Activated CD8-positive, alpha-beta T cell treated with anti-CD3 and anti-CD28 coated beads, Interleukin-2, amount 10 ng/mL, durations not matched to agents 7 days and 5 days (primary cell): ENCODE results near the gene NPAS4. TPM values are rescaled to one million over a fixed set of nuclear protein-coding genes. Genes with fewer than 3 reads are reported as not detected.
"Not testable (repeated sequence)": the region's sequence is repeated elsewhere in the genome, so short reads cannot be mapped to it uniquely, and the experiment has no call there.

ENCODE experiments used
- ATAC-seq: fragments of 150-1000 bp; cut with Tn5 transposase; one replicate; pipeline ENCODE4 v1.10.0; 2021; ENCODE audit warnings: moderate library complexity
- CTCF ChIA-PET: fragments of 350-600 bp; sonication (Branson Sonifier 250); formaldehyde crosslinking; loops from one replicate; lab custom pipeline; 2021; ENCODE audit warnings: antibody characterized with exemption; lab: Charles Lee
- POLR2A ChIA-PET: fragments of 350-600 bp; sonication (Branson Sonifier 250); formaldehyde crosslinking; loops from one replicate; lab custom pipeline; 2021; ENCODE audit warnings: antibody characterized with exemption; lab: Charles Lee
- DNase-seq: peaks from one replicate; pipeline ENCODE4 v3.0.0-alpha.2; 2020
- H3K27ac Mint-ChIP-seq: one replicate; pipeline ENCODE4 v1.8.0; 2021; ENCODE audit warnings: mild to moderate bottlenecking, mixed read lengths
- H3K27me3 Mint-ChIP-seq: one replicate; pipeline ENCODE4 v1.8.0; 2021; ENCODE audit warnings: low read depth, mixed read lengths
- H3K36me3 Mint-ChIP-seq: one replicate; pipeline ENCODE4 v1.8.0; 2021; ENCODE audit warnings: low read depth, mixed read lengths
- H3K4me1 Mint-ChIP-seq: one replicate; pipeline ENCODE4 v1.8.0; 2021; ENCODE audit warnings: low read depth, mixed read lengths
- H3K4me3 Mint-ChIP-seq: one replicate; pipeline ENCODE4 v1.8.0; 2021; ENCODE audit warnings: mild to moderate bottlenecking, mixed read lengths
- H3K9me3 Mint-ChIP-seq: one replicate; pipeline ENCODE4 v1.8.0; 2022; ENCODE audit warnings: mixed read lengths; ENCODE audit not compliant: insufficient read depth
- total RNA-seq, 2 experiments: library from RNA; stranded (reverse); gene quantifications; one replicate each; pipeline ENCODE4 v1.2.3, GENCODE V29; 2021

The NPAS4 gene
- total RNA-seq = under 1 TPM; 0.18 to 0.34 TPM

DNA sequence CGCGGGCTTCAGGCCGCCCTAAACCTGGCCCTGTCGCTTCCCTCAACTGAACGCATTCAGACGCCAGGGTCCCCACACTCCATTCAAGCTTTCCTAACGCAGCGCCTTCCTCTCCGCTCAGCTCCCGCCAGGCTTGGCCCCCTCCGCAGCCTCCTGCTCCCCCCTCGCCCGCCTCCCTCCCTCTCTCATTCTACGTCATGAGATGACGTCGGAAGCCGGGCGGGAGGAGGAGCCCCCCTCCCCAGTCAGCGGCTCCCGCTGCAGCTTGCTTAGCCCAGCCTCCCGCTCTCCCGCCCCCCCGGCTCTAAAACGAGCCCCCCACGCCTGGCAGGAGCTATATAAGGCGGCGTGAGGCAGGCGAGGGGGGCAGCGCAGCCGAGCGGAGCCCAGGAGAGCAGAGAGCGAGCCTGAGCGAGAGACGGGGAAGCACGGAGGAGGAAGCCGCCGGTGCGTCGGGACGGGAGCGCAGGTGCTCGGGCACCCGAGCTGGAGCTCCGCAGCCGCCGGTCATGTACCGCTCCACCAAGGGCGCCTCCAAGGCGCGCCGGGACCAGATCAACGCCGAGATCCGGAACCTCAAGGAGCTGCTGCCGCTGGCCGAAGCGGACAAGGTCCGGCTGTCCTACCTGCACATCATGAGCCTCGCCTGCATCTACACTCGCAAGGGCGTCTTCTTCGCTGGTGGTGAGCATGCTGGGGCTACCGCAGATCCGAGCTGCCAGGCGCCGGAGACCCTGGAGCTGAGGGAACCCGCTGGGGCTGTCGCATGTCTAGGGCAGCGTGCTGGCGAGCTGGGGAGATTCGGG is at the start of gene NPAS4:
TSS of gene NPAS4 (plus strand) at position 365 of the 806 bp plus-strand sequence. CDS start at position 510, 145 bp downstream.
- ChIA-PET CTCF (interaction anchor here (0.8 to 2.2 kb wide), 12 partner anchors 9 to 257 kb away, joined by 3 to 22 read pairs (median 6); partner anchors contain the start of genes DPP3, MRPL11, RBM4B and YIF1A), POLR2A (interaction anchor here (1.0 to 1.1 kb wide), 2 partner anchors 16 to 59 kb away, joined by 3 to 4 read pairs; partner anchors contain the start of gene DPP3)
- Mint-ChIP-seq H3K4me3 (no peak within 1 kb of the TSS), H3K4me1 (peaks cover 13% of the 10 kb centered on the region), H3K27me3 (peaks cover 24% of the 10 kb centered on the region), H3K27ac (no peak within 1 kb of the TSS), H3K9me3 (peaks cover 5% of the 10 kb centered on the region), H3K36me3 (no peaks in the 10 kb centered on the region)
- no peak for DNase-seq
- no peak for ATAC-seq

DNA sequence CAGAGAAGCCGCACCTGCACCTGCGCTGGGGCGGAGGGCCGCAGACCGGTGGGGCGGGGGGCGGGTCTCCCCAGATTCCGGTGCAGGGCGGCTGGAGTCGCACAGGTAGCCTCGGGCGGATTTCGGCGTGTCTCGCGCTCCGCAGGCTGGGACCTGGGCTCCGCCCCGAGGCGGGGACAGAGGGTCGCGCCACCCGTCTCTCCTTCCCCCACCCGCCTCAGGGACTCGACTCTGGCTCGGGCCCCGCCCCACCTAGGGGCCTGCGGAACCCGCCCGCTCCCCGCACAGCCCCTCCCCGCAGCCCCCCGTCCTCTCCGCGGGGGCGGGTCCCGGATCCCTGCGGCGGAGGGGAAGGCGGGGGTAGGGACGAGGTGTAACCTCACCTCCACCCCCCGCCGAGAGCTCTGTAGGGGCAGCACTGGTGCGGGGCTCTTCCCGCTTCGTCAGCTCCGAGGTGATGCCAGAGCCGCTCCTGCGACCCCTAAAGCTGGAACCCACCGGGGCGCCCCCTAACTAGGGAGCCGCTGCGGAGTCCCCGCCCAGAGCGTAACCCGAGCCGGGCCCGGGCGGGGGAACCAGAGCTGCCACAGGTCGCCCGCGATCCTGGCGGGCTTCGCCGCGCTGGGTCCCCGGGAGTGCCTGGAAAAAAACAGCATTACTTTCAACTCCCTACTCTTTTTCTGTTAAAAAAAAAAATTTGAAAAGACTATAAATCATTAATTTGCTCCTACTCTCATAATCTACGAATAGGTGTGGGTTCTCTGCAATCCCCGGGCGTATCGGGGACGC is 49.0 kb upstream of the NPAS4 start, which contains the start of gene SLC29A2:
TSS of gene SLC29A2 (minus strand) at position 134 of the 789 bp plus-strand sequence. CDS start 169 bp downstream, outside the sequence.
- DNase-seq (peak; percentile 91), ATAC-seq (peak; percentile 87)
- Mint-ChIP-seq H3K9me3 (no peaks in the 10 kb centered on the region), H3K4me3 (peak within 1 kb of the TSS; percentile 86), H3K36me3 (peaks cover 3% of the 10 kb centered on the region), H3K27me3 (peaks cover 3% of the 10 kb centered on the region), H3K4me1 (peaks cover 27% of the 10 kb centered on the region), H3K27ac (peak within 1 kb of the TSS; percentile 92)
- CTCF ChIA-PET = interaction anchor here (1.0 to 4.7 kb wide), 8 partner anchors 9 to 60 kb away, joined by 3 to 37 read pairs (median 9); partner anchors contain the start of gene B4GAT1
- POLR2A ChIA-PET = interaction anchor here (0.6 to 2.4 kb wide), 14 partner anchors 12 to 294 kb away, joined by 3 to 10 read pairs (median 4); partner anchors contain the start of genes BRMS1, CCDC87, CCS and MRPL11

DNA sequence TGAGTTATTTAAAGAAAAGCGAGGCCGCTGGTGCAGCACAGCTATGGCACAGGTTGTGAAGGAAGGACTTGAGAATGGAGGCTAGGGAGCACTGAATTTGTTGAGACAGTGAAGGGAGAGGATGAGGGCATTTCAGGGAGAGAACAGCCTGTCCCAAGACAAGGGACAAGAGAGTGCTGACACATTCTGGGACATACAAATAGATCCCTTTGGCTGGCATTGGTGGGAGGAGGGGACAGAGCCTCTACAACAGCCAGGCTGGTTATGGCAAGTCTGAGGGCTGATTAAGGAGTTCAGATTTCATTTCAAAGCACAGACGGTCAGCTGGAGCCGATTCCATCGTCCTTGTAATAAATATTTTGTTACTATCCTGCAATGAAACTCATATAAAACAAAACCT is 47.6 kb upstream of the NPAS4 start:
- no peak overlapping the region for H3K27ac Mint-ChIP-seq

DNA sequence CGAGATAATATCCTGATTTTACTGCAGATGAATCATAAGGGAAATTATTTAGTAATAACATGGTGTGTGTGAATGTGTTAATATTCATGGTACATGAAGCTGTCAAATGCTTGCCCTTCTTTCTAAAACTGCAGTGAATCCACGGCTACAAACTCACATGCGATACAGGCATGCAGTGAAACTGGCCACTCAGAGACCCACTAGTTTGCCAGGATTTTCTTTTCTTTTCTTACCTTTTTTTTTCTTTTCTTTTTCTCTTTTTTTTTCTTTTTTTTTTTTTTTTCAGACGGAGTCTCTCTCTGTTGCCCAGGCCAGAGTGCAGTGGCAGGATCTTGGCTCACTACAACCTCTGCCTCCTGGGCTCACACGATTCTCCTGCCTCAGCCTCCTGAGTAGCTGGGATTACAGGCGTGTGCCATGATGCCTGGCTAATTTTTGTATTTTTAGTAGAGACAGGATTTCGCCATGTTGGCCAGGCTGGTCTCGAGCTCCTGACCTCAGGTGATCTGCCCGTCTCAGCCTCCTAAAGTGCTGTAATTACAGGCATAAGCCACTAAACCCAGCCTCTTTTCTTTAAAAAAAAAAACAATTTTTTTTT is 47.0 kb upstream of the NPAS4 start:
- DNase-seq, POLR2A ChIA-PET, H3K4me3 Mint-ChIP-seq, H3K36me3 Mint-ChIP-seq, H3K9me3 Mint-ChIP-seq, ATAC-seq, H3K27me3 Mint-ChIP-seq, H3K27ac Mint-ChIP-seq: not testable (repeated sequence)
- CTCF ChIA-PET = interaction anchor here (1.3 to 5.0 kb wide), 4 partner anchors 9 to 35 kb away, joined by 3 to 49 read pairs (median 8); no protein-coding TSS in a partner anchor
- peaks cover 27% of the 10 kb centered on the region for H3K4me1 Mint-ChIP-seq

More for the DNA sequence above, 47.6 kb upstream of the NPAS4 start:
- Mint-ChIP-seq H3K27me3 (peaks cover 6% of the 10 kb centered on the region), H3K9me3 (no peaks in the 10 kb centered on the region), H3K4me1 (peaks cover 27% of the 10 kb centered on the region), H3K4me3 (peak overlapping the region; percentile 1), H3K36me3 (peaks cover 3% of the 10 kb centered on the region)
- CTCF ChIA-PET = interaction anchor here (1.3 to 5.0 kb wide), 6 partner anchors 9 to 61 kb away, joined by 3 to 49 read pairs (median 12); partner anchors contain the start of gene B4GAT1
- DNase-seq (no peak), ATAC-seq (no peak)
- POLR2A ChIA-PET = no interaction called here

DNA sequence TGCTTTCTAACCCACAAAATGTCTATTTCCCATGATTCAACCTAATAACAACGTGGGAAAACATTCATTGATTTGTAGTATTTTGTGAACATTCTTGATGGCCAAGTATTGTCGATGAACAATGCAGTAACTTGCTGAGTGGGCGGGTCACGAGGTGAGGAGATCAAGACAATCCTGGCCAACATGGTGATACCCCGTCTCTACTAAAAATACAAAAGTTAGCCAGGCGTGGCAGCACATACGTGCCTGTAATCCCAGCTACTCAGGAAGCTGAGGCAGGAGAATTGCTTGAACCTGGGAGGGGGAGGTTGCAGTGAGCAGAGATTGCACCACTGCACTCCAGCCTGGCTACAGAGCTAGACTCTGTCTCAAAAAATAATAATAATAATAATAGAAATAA is 40.6 kb upstream of the NPAS4 start:
- H3K27ac Mint-ChIP-seq, H3K36me3 Mint-ChIP-seq, POLR2A ChIA-PET, H3K9me3 Mint-ChIP-seq, H3K27me3 Mint-ChIP-seq, H3K4me3 Mint-ChIP-seq, H3K4me1 Mint-ChIP-seq, DNase-seq, ATAC-seq: not testable (repeated sequence)
- CTCF ChIA-PET = interaction anchor here (0.7 to 2.0 kb wide), 2 partner anchors 9 to 69 kb away, joined by 4 to 15 read pairs; no protein-coding TSS in a partner anchor

DNA sequence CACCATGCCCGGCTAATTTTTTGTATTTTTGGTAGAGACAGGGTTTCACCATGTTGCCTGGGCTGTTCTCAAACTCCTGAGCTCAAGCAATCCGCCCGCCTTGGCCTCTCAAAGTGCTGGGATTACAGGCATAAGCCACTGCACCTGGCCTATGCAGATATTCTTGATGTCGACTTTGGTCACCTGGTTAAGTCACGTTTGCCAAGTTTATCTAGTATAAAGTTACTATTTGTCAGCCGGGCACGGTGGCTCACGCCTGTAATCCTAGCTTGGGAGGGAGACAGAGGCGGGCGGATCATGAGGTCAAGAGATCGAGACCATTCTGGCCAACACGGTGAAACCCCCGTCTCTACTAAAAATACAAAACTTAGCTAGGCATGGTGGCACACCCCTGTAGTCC is 36.5 kb upstream of the NPAS4 start:
- POLR2A ChIA-PET = interaction anchor here (1.2 kb wide), 1 partner anchor 12 kb away, joined by 4 read pairs; no protein-coding TSS in a partner anchor
- not testable (repeated sequence) for H3K27me3 Mint-ChIP-seq, H3K9me3 Mint-ChIP-seq, H3K4me3 Mint-ChIP-seq, H3K36me3 Mint-ChIP-seq, H3K27ac Mint-ChIP-seq, ATAC-seq, DNase-seq
- H3K4me1 Mint-ChIP-seq = peaks cover 15% of the 10 kb centered on the region
- CTCF ChIA-PET = interaction anchor here (1.0 to 8.1 kb wide), 7 partner anchors 11 to 74 kb away, joined by 3 to 172 read pairs (median 9); partner anchors contain the start of genes B4GAT1 and BRMS1

DNA sequence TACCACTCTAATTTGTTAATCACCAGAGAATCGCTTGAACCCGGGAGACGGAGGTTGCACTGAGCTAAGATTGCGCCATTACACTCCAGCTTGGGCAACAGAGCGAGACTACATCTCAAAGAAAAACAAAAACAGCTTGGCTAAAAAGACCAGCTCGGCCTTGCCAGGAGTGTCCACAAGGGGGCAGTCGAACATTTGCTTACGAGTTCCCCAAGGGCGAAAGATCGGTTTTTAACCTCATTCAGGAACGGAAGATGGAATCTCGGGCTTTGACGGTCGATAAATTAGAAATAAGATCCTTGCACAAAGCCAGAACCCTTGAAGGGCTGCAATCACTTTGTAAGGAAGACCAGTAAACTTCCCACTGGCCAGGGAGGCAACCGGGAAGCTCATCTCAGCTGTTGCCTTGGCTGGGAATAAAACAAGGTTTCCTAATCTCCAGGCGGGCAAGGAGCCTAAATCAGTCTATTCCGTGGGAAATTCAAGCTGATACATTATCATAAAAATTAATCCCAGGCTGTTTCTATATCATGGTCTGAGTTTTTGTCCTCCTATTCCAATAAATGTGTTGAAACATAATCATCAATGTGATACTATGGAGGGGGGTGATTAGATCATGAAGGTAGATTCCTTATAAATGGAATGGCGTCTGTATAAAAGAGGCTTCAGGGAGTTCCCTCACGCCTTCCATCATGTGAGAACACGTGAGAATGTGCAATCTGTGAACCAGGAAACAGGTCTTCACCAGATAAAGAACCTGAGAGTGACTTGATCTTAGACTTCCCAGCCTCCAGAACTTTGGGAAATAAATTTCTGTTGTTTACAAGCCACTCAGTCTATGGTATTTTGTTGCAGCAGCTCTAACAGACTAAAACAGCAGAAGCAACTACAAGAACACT is 34.4 kb upstream of the NPAS4 start:
- ATAC-seq = peak; percentile 71
- peak; percentile 91 for DNase-seq
- ChIA-PET POLR2A (interaction anchor here (0.7 to 1.9 kb wide), 2 partner anchors 14 to 80 kb away, joined by 3 to 7 read pairs; partner anchors contain the start of gene PELI3), CTCF (interaction anchor here (0.6 to 8.1 kb wide), 47 partner anchors 9 to 570 kb away, joined by 3 to 172 read pairs (median 4); partner anchors contain the start of genes B4GAT1, BRMS1, CCDC87 and CCS)
- Mint-ChIP-seq H3K4me3 (peak overlapping the region; percentile 20), H3K9me3 (no peaks in the 10 kb centered on the region), H3K27ac (no peak overlapping the region), H3K36me3 (no peaks in the 10 kb centered on the region), H3K4me1 (peaks cover 11% of the 10 kb centered on the region), H3K27me3 (no peaks in the 10 kb centered on the region)

DNA sequence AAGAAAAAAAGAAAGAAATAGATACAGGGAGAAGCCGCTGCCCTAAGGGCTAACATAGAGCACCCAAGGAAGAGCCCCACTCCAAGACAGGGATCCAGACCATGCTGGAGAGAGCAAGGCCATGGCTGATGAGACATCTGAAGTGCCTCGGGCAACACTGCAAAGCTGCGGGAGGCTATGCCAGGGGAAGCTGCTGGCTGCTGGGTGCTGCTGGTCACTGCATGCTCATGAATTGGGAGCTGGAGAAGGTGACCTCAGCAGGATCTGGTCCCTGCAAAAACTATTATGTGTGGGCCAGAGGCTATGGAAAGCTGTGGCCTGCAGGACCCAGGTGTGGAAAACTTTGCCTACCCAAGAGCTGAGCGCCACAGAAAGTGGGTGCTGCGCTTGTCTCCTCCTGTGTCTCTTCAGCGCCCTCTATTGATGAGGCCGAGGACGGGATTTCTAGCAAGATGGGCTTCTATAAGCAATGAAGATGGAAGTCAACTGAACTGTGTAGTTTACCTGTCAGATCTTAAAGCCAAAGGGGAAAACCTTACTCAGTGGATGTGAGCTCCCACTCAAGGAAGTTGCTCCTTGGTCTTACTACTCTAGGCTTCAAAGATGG is 32.0 kb upstream of the NPAS4 start:
- Mint-ChIP-seq H3K4me1 (peaks cover 11% of the 10 kb centered on the region), H3K27me3 (peaks cover 1% of the 10 kb centered on the region), H3K27ac (no peak overlapping the region), H3K4me3 (no peak overlapping the region), H3K36me3 (no peaks in the 10 kb centered on the region), H3K9me3 (no peaks in the 10 kb centered on the region)
- ChIA-PET CTCF (interaction anchor here (0.5 to 8.1 kb wide), 34 partner anchors 9 to 383 kb away, joined by 3 to 172 read pairs (median 6); partner anchors contain the start of genes B4GAT1, BRMS1, CD248 and MRPL11), POLR2A (interaction anchor here (0.6 to 1.2 kb wide), 5 partner anchors 17 to 231 kb away, joined by 3 to 7 read pairs (median 3); partner anchors contain the start of genes BRMS1, DPP3 and SLC29A2)
- ATAC-seq = peak; percentile 93
- peak; percentile 88 for DNase-seq

DNA sequence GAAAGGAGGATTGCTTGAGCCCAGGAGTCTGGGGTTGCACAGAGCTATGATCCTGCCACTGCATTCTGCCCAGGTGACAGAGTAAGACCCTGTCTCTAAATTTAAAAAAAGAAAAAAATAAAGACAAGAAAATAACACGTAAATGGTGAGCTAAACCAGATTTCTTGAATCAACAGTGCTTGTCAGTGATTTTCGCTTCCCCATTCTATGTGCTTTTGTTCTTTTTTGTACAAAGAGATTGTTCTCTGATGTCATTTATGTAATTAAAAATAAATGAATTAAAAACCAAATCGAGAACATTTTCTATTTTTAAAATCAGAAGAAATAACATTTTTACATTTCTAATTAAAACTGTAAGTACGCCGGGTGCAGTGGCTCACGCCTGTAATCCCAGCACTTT is 29.5 kb upstream of the NPAS4 start:
- ATAC-seq (no peak), DNase-seq (no peak)
- Mint-ChIP-seq H3K36me3 (no peaks in the 10 kb centered on the region), H3K27ac (no peak overlapping the region), H3K9me3 (no peaks in the 10 kb centered on the region), H3K27me3 (peaks cover 3% of the 10 kb centered on the region), H3K4me3 (no peak overlapping the region), H3K4me1 (peaks cover 7% of the 10 kb centered on the region)
- ChIA-PET CTCF (interaction anchor here (1.3 to 8.1 kb wide), 2 partner anchors 19 to 81 kb away, joined by 3 to 172 read pairs; no protein-coding TSS in a partner anchor), POLR2A (interaction anchor here (1.0 kb wide), 1 partner anchor 81 kb away, joined by 4 read pairs; no protein-coding TSS in a partner anchor)
